SH-SY5Y (cell line): ENCODE measurements around the gene CCDC9.

Experiments
- GATA2 ChIP-seq: IDR thresholded peaks from 2 replicates; pipeline ENCODE4 v1.6.1; 2011; ENCODE audit warnings: mild to moderate bottlenecking, low read depth, low read length
- GATA3 ChIP-seq: IDR thresholded peaks from 2 replicates; pipeline ENCODE4 v1.6.1; 2011; ENCODE audit warnings: low read depth, mild to moderate bottlenecking, low read length, moderate library complexity

- TF ChIP-seq GATA2 (no peak), GATA3 (no peak)
These were observed 13.0 kb upstream of the CCDC9 start for GRCh38 chr19:47243364-47243775.
